GM23338 (cell line): ENCODE data around the gene VENTX. TPM values are rescaled to one million over a fixed set of nuclear protein-coding genes. Genes with fewer than 3 reads are reported as not detected.

Source experiments
- ZNF114 ChIP-seq: fragments of 250-450 bp; sonication (Bioruptor Pico); IDR thresholded peaks from 2 replicates; pipeline ENCODE4 v1.5.0; 2020; ENCODE audit warnings: mild to moderate bottlenecking, moderate library complexity
- ZNF462 ChIP-seq: fragments of 250-450 bp; sonication (Bioruptor Pico); IDR thresholded peaks from 2 replicates; pipeline ENCODE4 v1.5.0; 2020; ENCODE audit warnings: mild to moderate bottlenecking, moderate library complexity
- polyA plus RNA-seq: library from polyadenylated mRNA; unstranded; fragments of >200 nt; fragmentation: Nextera tagmentation; extraction: Ambion mirVana; gene quantifications from 2 replicates; pipeline ENCODE4 v1.2.1, GENCODE V29; 2016
- total RNA-seq: library from RNA; depleted of rRNA; stranded (reverse); fragments of >200 nt; shearing (Covaris generic); gene quantifications from 2 replicates; pipeline ENCODE4 v1.2.3, GENCODE V29; 2014
- TF ChIP-seq, protein P1 (sequence below): IDR thresholded peaks from one replicate; pipeline ENCODE4 v1.6.1; 2018; ENCODE audit warnings: antibody characterized with exemption; ENCODE audit not compliant: unreplicated experiment

The VENTX gene
- total and polyA plus RNA-seq, 2 experiments from 2014 or later, result 4.8 to 8.1 TPM

- TF ChIP-seq ZNF462 (CRISPR knock-in tag), result no peak
- no peak for TF ChIP-seq ZNF114 (CRISPR knock-in tag)
- TF ChIP-seq, protein P1, sequence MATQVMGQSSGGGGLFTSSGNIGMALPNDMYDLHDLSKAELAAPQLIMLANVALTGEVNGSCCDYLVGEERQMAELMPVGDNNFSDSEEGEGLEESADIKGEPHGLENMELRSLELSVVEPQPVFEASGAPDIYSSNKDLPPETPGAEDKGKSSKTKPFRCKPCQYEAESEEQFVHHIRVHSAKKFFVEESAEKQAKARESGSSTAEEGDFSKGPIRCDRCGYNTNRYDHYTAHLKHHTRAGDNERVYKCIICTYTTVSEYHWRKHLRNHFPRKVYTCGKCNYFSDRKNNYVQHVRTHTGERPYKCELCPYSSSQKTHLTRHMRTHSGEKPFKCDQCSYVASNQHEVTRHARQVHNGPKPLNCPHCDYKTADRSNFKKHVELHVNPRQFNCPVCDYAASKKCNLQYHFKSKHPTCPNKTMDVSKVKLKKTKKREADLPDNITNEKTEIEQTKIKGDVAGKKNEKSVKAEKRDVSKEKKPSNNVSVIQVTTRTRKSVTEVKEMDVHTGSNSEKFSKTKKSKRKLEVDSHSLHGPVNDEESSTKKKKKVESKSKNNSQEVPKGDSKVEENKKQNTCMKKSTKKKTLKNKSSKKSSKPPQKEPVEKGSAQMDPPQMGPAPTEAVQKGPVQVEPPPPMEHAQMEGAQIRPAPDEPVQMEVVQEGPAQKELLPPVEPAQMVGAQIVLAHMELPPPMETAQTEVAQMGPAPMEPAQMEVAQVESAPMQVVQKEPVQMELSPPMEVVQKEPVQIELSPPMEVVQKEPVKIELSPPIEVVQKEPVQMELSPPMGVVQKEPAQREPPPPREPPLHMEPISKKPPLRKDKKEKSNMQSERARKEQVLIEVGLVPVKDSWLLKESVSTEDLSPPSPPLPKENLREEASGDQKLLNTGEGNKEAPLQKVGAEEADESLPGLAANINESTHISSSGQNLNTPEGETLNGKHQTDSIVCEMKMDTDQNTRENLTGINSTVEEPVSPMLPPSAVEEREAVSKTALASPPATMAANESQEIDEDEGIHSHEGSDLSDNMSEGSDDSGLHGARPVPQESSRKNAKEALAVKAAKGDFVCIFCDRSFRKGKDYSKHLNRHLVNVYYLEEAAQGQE, result no peak
These were observed 23.8 kb upstream of the VENTX start (continued) for GRCh38 chr10:133213641-133214467.
